Stimulated activated CD4-positive, alpha-beta T cell treated with anti-CD3 and anti-CD28 coated beads, Interleukin-1b, Interleukin-23, amount 100 ng/mL, for 4 hours (primary cell): ENCODE data around the gene ADRM1.

Experiments used
- DNase-seq, 2 donors: peaks; one replicate each; pipeline ENCODE4 v3.0.0-alpha.2; 2020; ENCODE audit warnings: low read depth in 2 of 2

ADRM1 gene

GRCh38 chr20:62310757-62311121 lies 7.9 kb downstream of the ADRM1 start:
- no peak for DNase-seq

GRCh38 chr20:62311150-62311549 lies 8.4 kb downstream of the ADRM1 start:
- DNase-seq = no peak

GRCh38 chr20:62311832-62312661 lies 9.2 kb downstream of the ADRM1 start:
- no peak for DNase-seq

GRCh38 chr20:62312662-62312977 lies 9.8 kb downstream of the ADRM1 start:
- DNase-seq = no peak

- DNase-seq = no peak
These were observed 10.2 kb downstream of the ADRM1 start for GRCh38 chr20:62313021-62313420.

- DNase-seq = no peak
These were observed 10.9 kb downstream of the ADRM1 start for GRCh38 chr20:62313460-62314338.

- DNase-seq = no peak
These were observed 11.5 kb downstream of the ADRM1 start for GRCh38 chr20:62314339-62314638.

- no peak for DNase-seq
These were observed 12.0 kb downstream of the ADRM1 start for GRCh38 chr20:62314711-62315302.

GRCh38 chr20:62315773-62316172 lies 13.0 kb downstream of the ADRM1 start:
- DNase-seq = no peak

GRCh38 chr20:62316331-62317166 lies 13.8 kb downstream of the ADRM1 start:
- DNase-seq = no peak

- no peak for DNase-seq
These were observed 14.4 kb downstream of the ADRM1 start for GRCh38 chr20:62317167-62317655.

GRCh38 chr20:62318400-62319345 lies 15.9 kb downstream of the ADRM1 start:
- no peak for DNase-seq

GRCh38 chr20:62319346-62319909 lies 16.6 kb downstream of the ADRM1 start:
- no peak for DNase-seq

- no peak for DNase-seq
These were observed 18.0 kb downstream of the ADRM1 start for GRCh38 chr20:62320581-62321354.

GRCh38 chr20:62321521-62321948 lies 18.7 kb downstream of the ADRM1 start:
- DNase-seq = no peak

- no peak for DNase-seq
These were observed 19.2 kb downstream of the ADRM1 start for GRCh38 chr20:62321975-62322374.

GRCh38 chr20:62322492-62323041 lies 19.8 kb downstream of the ADRM1 start:
- no peak for DNase-seq

- DNase-seq = no peak
These were observed 20.6 kb downstream of the ADRM1 start for GRCh38 chr20:62323146-62323979.
